Vagina (tissue), 2 donors: Measurements from ENCODE around the gene SEC24C. TPM values are rescaled to one million over a fixed set of nuclear protein-coding genes. Genes with fewer than 3 reads are reported as not detected.
"Not testable (repeated sequence)": the region's sequence is repeated elsewhere in the genome, so short reads cannot be mapped to it uniquely, and the experiment has no call there.

Experiments
- DNase-seq, 2 donors: peaks; one replicate each; pipeline ENCODE4 v3.0.0-alpha.2; 2017; ENCODE audit errors: extremely low spot score in 2 of 2
- H3K27ac ChIP-seq: fragments of 200-600 bp; sonication (generic); one replicate; pipeline ENCODE4 v1.5.1; 2019
- H3K27me3 ChIP-seq: fragments of 200-600 bp; sonication (generic); one replicate; pipeline ENCODE4 v1.5.1; 2019
- H3K36me3 ChIP-seq, 2 donors: fragments of 200-600 bp; sonication (generic); one replicate each; pipeline ENCODE4 v1.5.1; 2017 to 2019
- H3K4me1 ChIP-seq: fragments of 200-600 bp; sonication (generic); one replicate; pipeline ENCODE4 v1.5.1; 2019
- H3K4me3 ChIP-seq, 2 donors: fragments of 200-600 bp; sonication (generic); 1 replicate in 1 of 2; 2 replicates in 1 of 2; pipeline ENCODE4 v1.5.1; 2016 to 2019
- H3K9me3 ChIP-seq: fragments of 200-600 bp; sonication (generic); one replicate; pipeline ENCODE4 v1.5.1; 2019
- CTCF ChIP-seq, 3 experiments: fragments of 450-650 bp in 2 of 3; fragments of 200-600 bp in 1 of 3; sonication (generic) in 1 of 3; IDR thresholded peaks; one replicate each; pipeline ENCODE4 v1.5.1; 2017 to 2019; ENCODE audit warnings: antibody characterized with exemption in 3 of 3, mild to moderate bottlenecking in 2 of 3, moderate library complexity in 2 of 3
- POLR2A ChIP-seq, 2 donors: fragments of 450-650 bp; IDR thresholded peaks; one replicate each; pipeline ENCODE4 v1.6.1; 2017; ENCODE audit warnings: antibody characterized with exemption in 2 of 2, mild to moderate bottlenecking in 2 of 2, moderate library complexity in 2 of 2
- POLR2AphosphoS5 ChIP-seq, 2 donors: sonication (generic); formaldehyde crosslinking; IDR thresholded peaks; one replicate each; pipeline ENCODE4 v1.9.0; 2017; ENCODE audit warnings: antibody characterized with exemption in 2 of 2, mild to moderate bottlenecking in 2 of 2, low read depth in 1 of 2; ENCODE audit not compliant: insufficient read depth in 1 of 2
- intact Hi-C: fragments of 100-400 bp; cut with DNase I; formaldehyde crosslinking; loops from one replicate; pipeline ENCODE4 v1.15.1; 2023
- total RNA-seq: library from RNA; depleted of rRNA; stranded (reverse); fragments of >200 nt; gene quantifications from one replicate; pipeline ENCODE4 v1.2.3, GENCODE V29; 2016

The SEC24C gene
- total RNA-seq, 1 donor from 2014 or later, result 47.9 TPM

- H3K36me3 ChIP-seq, result peaks cover 0 to 24% of the 10 kb centered on the region in 2 donors
- no peak for TF ChIP-seq POLR2A (IDR thresholded peaks at IDR 0.05)
- no peak for TF ChIP-seq CTCF (IDR thresholded peaks at IDR 0.05)
- no peak for TF ChIP-seq POLR2AphosphoS5 (IDR thresholded peaks at IDR 0.05; ENCODE audit: insufficient read depth in 1 of 2, low read depth in 1 of 2)
- intact Hi-C loops, result no loop called here
- H3K27ac ChIP-seq, result peak overlapping the region; percentile 81
- DNase-seq, result no peak
- H3K9me3 ChIP-seq, result no peaks in the 10 kb centered on the region
- H3K27me3 ChIP-seq, result no peaks in the 10 kb centered on the region
- H3K4me3 ChIP-seq, result peak overlapping the region; percentile 64 to 92
- peaks cover 53% of the 10 kb centered on the region for H3K4me1 ChIP-seq
Measured at GRCh38 chr10:73785721-73786511, 41.7 kb downstream of the SEC24C start.

- Histone ChIP-seq H3K27me3 (no peaks in the 10 kb centered on the region), H3K36me3 (peaks cover 0 to 30% of the 10 kb centered on the region in 2 donors), H3K4me1 (peaks cover 47% of the 10 kb centered on the region), H3K4me3 (peak overlapping the region; percentile 64 to 92), H3K9me3 (no peaks in the 10 kb centered on the region), H3K27ac (peak overlapping the region; percentile 81)
- TF ChIP-seq POLR2AphosphoS5 (IDR thresholded peaks at IDR 0.05; ENCODE audit: insufficient read depth in 1 of 2, low read depth in 1 of 2) (no peak), POLR2A (IDR thresholded peaks at IDR 0.05) (no peak), CTCF (IDR thresholded peaks at IDR 0.05) (no peak)
- intact Hi-C loops, result no loop called here
- DNase-seq, result no peak
Measured at GRCh38 chr10:73786512-73786885, 42.3 kb downstream of the SEC24C start.

- intact Hi-C loops, H3K27ac ChIP-seq, H3K9me3 ChIP-seq, H3K27me3 ChIP-seq, DNase-seq: not testable (repeated sequence)
- Histone ChIP-seq H3K4me1 (peaks cover 45% of the 10 kb centered on the region), H3K36me3 (peaks cover 0 to 37% of the 10 kb centered on the region in 2 donors), H3K4me3 (peak overlapping the region; percentile 19 to 64)
Measured at GRCh38 chr10:73787031-73787800, 43.0 kb downstream of the SEC24C start.

- no peak overlapping the region for H3K4me3 ChIP-seq
- DNase-seq, result no peak
- H3K36me3 ChIP-seq, result peaks cover under 1 to 55% of the 10 kb centered on the region in 2 donors
- TF ChIP-seq POLR2AphosphoS5 (IDR thresholded peaks at IDR 0.05; ENCODE audit: insufficient read depth in 1 of 2, low read depth in 1 of 2) (no peak), POLR2A (IDR thresholded peaks at IDR 0.05) (no peak), CTCF (IDR thresholded peaks at IDR 0.05) (no peak)
- peaks cover 29% of the 10 kb centered on the region for H3K4me1 ChIP-seq
- no peaks in the 10 kb centered on the region for H3K27me3 ChIP-seq
- H3K27ac ChIP-seq, result no peak overlapping the region
- intact Hi-C loops, result no loop called here
- H3K9me3 ChIP-seq, result no peaks in the 10 kb centered on the region
Measured at GRCh38 chr10:73788864-73789658, 44.9 kb downstream of the SEC24C start.

GRCh38 chr10:73789659-73790055 lies 45.5 kb downstream of the SEC24C start:
- Histone ChIP-seq H3K36me3 (peaks cover 6 to 61% of the 10 kb centered on the region in 2 donors), H3K4me3 (no peak overlapping the region), H3K27me3 (no peaks in the 10 kb centered on the region), H3K27ac (no peak overlapping the region), H3K4me1 (peaks cover 29% of the 10 kb centered on the region), H3K9me3 (no peaks in the 10 kb centered on the region)
- DNase-seq, result no peak
- no peak for TF ChIP-seq POLR2A (IDR thresholded peaks at IDR 0.05)
- intact Hi-C loops, result no loop called here
